HAP-1 (cell line): Measurements from ENCODE around the gene STOX2.
"Not testable (repeated sequence)": the region's sequence is repeated elsewhere in the genome, so short reads cannot be mapped to it uniquely, and the experiment has no call there.

Experiments used
- DNase-seq, 2 experiments: peaks; one replicate each; pipeline ENCODE4 v3.0.0-alpha.2; 2016 to 2020; ENCODE audit warnings: low spot score in 2 of 2
- H3K27me3 ChIP-seq: fragments of 250-450 bp; sonication (Bioruptor Pico); 2 replicates; pipeline ENCODE4 v1.5.1; 2020; ENCODE audit warnings: low read depth, mild to moderate bottlenecking, moderate library complexity
- H3K36me3 ChIP-seq: fragments of 250-450 bp; sonication (Bioruptor Pico); replicated peaks from 2 replicates; pipeline ENCODE4 v1.5.1; 2020; ENCODE audit warnings: mild to moderate bottlenecking
- H3K4me1 ChIP-seq: fragments of 250-450 bp; sonication (Bioruptor Pico); 2 replicates; pipeline ENCODE4 v1.5.1; 2020; ENCODE audit warnings: mild to moderate bottlenecking
- H3K4me3 ChIP-seq: fragments of 250-450 bp; sonication (Bioruptor Pico); 2 replicates; pipeline ENCODE4 v1.5.1; 2020; ENCODE audit warnings: mild to moderate bottlenecking, moderate library complexity
- H3K9me3 ChIP-seq: fragments of 250-450 bp; sonication (Bioruptor Pico); 2 replicates; pipeline ENCODE4 v1.5.1; 2020; ENCODE audit warnings: mild to moderate bottlenecking, moderate library complexity
- in situ Hi-C: fragments of 300-500 bp; cut with MboI; formaldehyde crosslinking; loops from 3 replicates; pipeline ENCODE4 v1.14.3; 2020; ENCODE audit warnings: low sequenced_read_pairs, inconsistent platforms, mixed read lengths

Gene STOX2

GRCh38 chr4:183932576-183932975, 27.5 kb downstream of the STOX2 start:
- no peak for DNase-seq
- H3K4me1 ChIP-seq, result peaks cover 5% of the 10 kb centered on the region; the same call in 1 of the 2 replicates
- H3K27me3 ChIP-seq, result no peaks in the 10 kb centered on the region
- no peak overlapping the region for H3K4me3 ChIP-seq
- no peaks in the 10 kb centered on the region for H3K36me3 ChIP-seq
- in situ Hi-C loops, result no loop called here
- no peaks in the 10 kb centered on the region for H3K9me3 ChIP-seq

- in situ Hi-C loops, result no loop called here
- peaks cover 5% of the 10 kb centered on the region; the same call in 1 of the 2 replicates for H3K4me1 ChIP-seq
- H3K4me3 ChIP-seq, result no peak overlapping the region
- no peaks in the 10 kb centered on the region for H3K9me3 ChIP-seq
- no peaks in the 10 kb centered on the region for H3K36me3 ChIP-seq
- H3K27me3 ChIP-seq, result no peaks in the 10 kb centered on the region
- no peak for DNase-seq
Measured at GRCh38 chr4:183934761-183935160, 29.7 kb downstream of the STOX2 start.

GRCh38 chr4:183935355-183936005, 30.4 kb downstream of the STOX2 start:
- Histone ChIP-seq H3K4me1 (peaks cover 5% of the 10 kb centered on the region; the same call in 1 of the 2 replicates), H3K9me3 (no peaks in the 10 kb centered on the region), H3K4me3 (no peak overlapping the region), H3K27me3 (no peaks in the 10 kb centered on the region), H3K36me3 (no peaks in the 10 kb centered on the region)
- DNase-seq, result no peak
- in situ Hi-C loops, result no loop called here

- H3K4me1 ChIP-seq, result peaks cover 5% of the 10 kb centered on the region; the same call in 1 of the 2 replicates
- no peaks in the 10 kb centered on the region for H3K9me3 ChIP-seq
- no peaks in the 10 kb centered on the region for H3K36me3 ChIP-seq
- no peaks in the 10 kb centered on the region for H3K27me3 ChIP-seq
- H3K4me3 ChIP-seq, result no peak overlapping the region
- in situ Hi-C loops, result no loop called here
- no peak for DNase-seq
Measured at GRCh38 chr4:183936047-183936446, 30.9 kb downstream of the STOX2 start.

- no peak for DNase-seq
- H3K4me1 ChIP-seq, result peaks cover 5% of the 10 kb centered on the region; the same call in 1 of the 2 replicates
- H3K9me3 ChIP-seq, result no peaks in the 10 kb centered on the region
- no peak overlapping the region for H3K4me3 ChIP-seq
- no peaks in the 10 kb centered on the region for H3K27me3 ChIP-seq
- H3K36me3 ChIP-seq, result no peaks in the 10 kb centered on the region
- in situ Hi-C loops, result no loop called here
Measured at GRCh38 chr4:183936574-183937345, 31.7 kb downstream of the STOX2 start.

- in situ Hi-C loops, result no loop called here
- H3K4me3 ChIP-seq, result no peak overlapping the region
- DNase-seq, result no peak
- no peaks in the 10 kb centered on the region for H3K27me3 ChIP-seq
- no peaks in the 10 kb centered on the region for H3K9me3 ChIP-seq
- peaks cover 12% of the 10 kb centered on the region for H3K4me1 ChIP-seq
- no peaks in the 10 kb centered on the region for H3K36me3 ChIP-seq
Measured at GRCh38 chr4:183940864-183941263, 35.8 kb downstream of the STOX2 start.

- Histone ChIP-seq H3K27me3 (no peaks in the 10 kb centered on the region), H3K4me1 (peaks cover 13% of the 10 kb centered on the region), H3K9me3 (no peaks in the 10 kb centered on the region), H3K4me3 (no peak overlapping the region), H3K36me3 (no peaks in the 10 kb centered on the region)
- in situ Hi-C loops, result no loop called here
- no peak for DNase-seq
Measured at GRCh38 chr4:183941964-183942363, 36.9 kb downstream of the STOX2 start.

- Histone ChIP-seq H3K36me3 (no peaks in the 10 kb centered on the region), H3K4me3 (no peak overlapping the region; the same call in 1 of the 2 replicates), H3K9me3 (no peaks in the 10 kb centered on the region), H3K27me3 (no peaks in the 10 kb centered on the region), H3K4me1 (peaks cover 21% of the 10 kb centered on the region)
- in situ Hi-C loops, result no loop called here
- peak; percentile 25 to 95 for DNase-seq
Measured at GRCh38 chr4:183945741-183946140, 40.6 kb downstream of the STOX2 start.

GRCh38 chr4:183950536-183950935, 45.4 kb downstream of the STOX2 start:
- Histone ChIP-seq H3K4me3 (no peak overlapping the region), H3K9me3 (no peaks in the 10 kb centered on the region), H3K36me3 (no peaks in the 10 kb centered on the region), H3K4me1 (peaks cover 13% of the 10 kb centered on the region), H3K27me3 (no peaks in the 10 kb centered on the region)
- DNase-seq, result no peak
- in situ Hi-C loops, result no loop called here

- H3K4me1 ChIP-seq, in situ Hi-C loops, H3K9me3 ChIP-seq, H3K36me3 ChIP-seq, H3K27me3 ChIP-seq, DNase-seq, H3K4me3 ChIP-seq: not testable (repeated sequence)
Measured at GRCh38 chr4:183952652-183953051, 47.5 kb downstream of the STOX2 start.

- no peaks in the 10 kb centered on the region for H3K9me3 ChIP-seq
- no peak overlapping the region for H3K4me3 ChIP-seq
- peaks cover 12% of the 10 kb centered on the region for H3K4me1 ChIP-seq
- no peaks in the 10 kb centered on the region for H3K36me3 ChIP-seq
- DNase-seq, result no peak
- in situ Hi-C loops, result no loop called here
- no peaks in the 10 kb centered on the region for H3K27me3 ChIP-seq
Measured at GRCh38 chr4:183959319-183960045, 54.4 kb downstream of the STOX2 start.

GRCh38 chr4:183960046-183960420, 54.9 kb downstream of the STOX2 start:
- DNase-seq, result peak; percentile 87 to 88
- Histone ChIP-seq H3K36me3 (no peaks in the 10 kb centered on the region), H3K4me1 (peaks cover 12% of the 10 kb centered on the region), H3K4me3 (no peak overlapping the region), H3K9me3 (no peaks in the 10 kb centered on the region), H3K27me3 (no peaks in the 10 kb centered on the region)
- in situ Hi-C loops, result no loop called here

- no peaks in the 10 kb centered on the region for H3K9me3 ChIP-seq
- no peak for DNase-seq
- H3K27me3 ChIP-seq, result no peaks in the 10 kb centered on the region
- peaks cover 12% of the 10 kb centered on the region for H3K4me1 ChIP-seq
- no peaks in the 10 kb centered on the region for H3K36me3 ChIP-seq
- in situ Hi-C loops, result no loop called here
- no peak overlapping the region for H3K4me3 ChIP-seq
Measured at GRCh38 chr4:183960962-183961541, 55.9 kb downstream of the STOX2 start.
